Testis (tissue), 2 donors: ENCODE results near the gene LIF.

Source experiments
- POLR2A ChIP-seq: fragments of 450-650 bp; IDR thresholded peaks from one replicate; pipeline ENCODE4 v1.6.1; 2017; ENCODE audit warnings: antibody characterized with exemption, mild to moderate bottlenecking, moderate library complexity
- TF ChIP-seq, protein P1 (sequence below), 3 experiments: fragments of 450-650 bp in 2 of 3; fragments of 200-600 bp in 1 of 3; sonication (generic) in 1 of 3; IDR thresholded peaks; one replicate each; pipeline ENCODE4 v1.5.1; 2016 to 2019; ENCODE audit warnings: antibody characterized with exemption in 3 of 3, mild to moderate bottlenecking in 2 of 3, moderate library complexity in 1 of 3

DNA sequence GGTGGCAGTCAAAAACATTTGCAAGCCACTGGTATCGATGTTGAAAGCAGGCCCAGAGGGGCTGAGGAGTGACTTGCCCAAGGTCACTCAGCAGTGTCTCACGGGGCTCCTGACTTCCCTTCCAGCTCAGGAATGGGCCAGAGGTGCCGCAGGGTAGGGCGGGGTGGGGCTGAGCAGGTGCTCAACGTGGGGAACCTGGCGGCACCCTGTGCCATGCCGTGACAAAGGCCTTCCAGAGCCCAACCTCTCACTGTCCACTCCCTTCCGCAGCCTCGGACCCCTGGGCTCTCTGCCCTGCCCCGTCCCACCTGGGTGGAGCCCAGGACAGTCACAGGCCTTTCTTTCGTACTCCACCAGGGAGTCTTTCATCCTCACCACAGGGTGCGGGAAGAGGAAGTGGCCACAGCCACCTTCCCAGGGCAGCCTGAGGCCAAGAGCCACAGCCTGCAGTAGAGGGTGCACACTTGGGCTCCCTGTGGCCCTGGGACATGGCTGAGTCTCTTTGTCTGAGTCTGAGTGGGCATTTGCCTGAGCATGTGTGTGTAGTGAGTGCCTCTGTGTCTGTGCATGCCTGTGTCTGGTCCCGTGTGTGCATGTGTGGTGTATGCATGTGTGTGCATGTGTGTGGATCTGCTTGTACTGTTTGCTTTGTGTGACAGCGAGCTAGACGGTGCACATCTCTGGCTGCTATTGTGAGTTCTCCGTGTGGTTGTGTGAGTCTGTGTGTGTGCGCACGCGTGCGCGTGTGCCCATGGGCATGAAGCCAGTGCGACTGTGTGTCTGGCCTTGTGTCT lies 6.0 kb upstream of the LIF start:
- TF ChIP-seq, protein P1, sequence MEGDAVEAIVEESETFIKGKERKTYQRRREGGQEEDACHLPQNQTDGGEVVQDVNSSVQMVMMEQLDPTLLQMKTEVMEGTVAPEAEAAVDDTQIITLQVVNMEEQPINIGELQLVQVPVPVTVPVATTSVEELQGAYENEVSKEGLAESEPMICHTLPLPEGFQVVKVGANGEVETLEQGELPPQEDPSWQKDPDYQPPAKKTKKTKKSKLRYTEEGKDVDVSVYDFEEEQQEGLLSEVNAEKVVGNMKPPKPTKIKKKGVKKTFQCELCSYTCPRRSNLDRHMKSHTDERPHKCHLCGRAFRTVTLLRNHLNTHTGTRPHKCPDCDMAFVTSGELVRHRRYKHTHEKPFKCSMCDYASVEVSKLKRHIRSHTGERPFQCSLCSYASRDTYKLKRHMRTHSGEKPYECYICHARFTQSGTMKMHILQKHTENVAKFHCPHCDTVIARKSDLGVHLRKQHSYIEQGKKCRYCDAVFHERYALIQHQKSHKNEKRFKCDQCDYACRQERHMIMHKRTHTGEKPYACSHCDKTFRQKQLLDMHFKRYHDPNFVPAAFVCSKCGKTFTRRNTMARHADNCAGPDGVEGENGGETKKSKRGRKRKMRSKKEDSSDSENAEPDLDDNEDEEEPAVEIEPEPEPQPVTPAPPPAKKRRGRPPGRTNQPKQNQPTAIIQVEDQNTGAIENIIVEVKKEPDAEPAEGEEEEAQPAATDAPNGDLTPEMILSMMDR (IDR thresholded peaks at IDR 0.05), result no peak
- TF ChIP-seq POLR2A, result no peak
